Stimulated activated naive CD4-positive, alpha-beta T cell (primary cell): Measurements from ENCODE around the gene IER5L.

Experiments
- DNase-seq, 6 experiments: peaks; one replicate each; lab custom pipeline; 2025; lab: John Stamatoyannopoulos, UW

Gene IER5L

DNA sequence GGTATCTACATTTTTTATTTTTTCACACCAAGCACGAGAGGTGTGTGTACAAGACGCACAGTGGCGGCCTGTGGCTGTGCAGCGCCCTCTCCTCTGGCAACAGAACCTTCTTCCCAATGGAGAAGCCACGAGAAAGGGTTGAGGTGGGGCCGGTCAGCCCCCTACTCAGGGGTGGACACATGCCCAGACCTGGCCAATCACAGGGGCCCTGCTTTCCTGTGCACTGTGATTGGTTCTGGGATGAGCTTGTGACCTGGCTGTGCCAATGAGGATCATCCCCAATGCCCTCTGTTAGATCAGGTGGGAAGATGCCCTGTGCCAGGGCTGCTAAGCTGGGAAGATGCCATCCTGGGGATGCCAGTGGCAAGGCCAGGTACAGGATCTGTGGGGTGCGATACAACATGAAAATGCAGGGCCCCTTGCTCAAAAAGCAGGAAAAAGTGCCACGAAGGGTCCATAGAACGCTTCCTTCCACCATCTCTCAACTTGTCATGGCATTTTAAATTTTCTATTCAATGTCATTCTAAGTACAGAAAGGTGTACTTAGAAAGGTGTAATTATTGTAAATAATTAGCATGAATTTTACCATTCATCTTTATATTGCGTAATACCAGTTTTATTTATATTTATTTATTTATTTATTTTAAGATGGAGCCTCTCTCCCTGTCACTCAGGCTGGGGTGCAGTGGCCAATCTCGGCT is 15.4 kb downstream of the IER5L start:
- no peak for DNase-seq

- no peak for DNase-seq
Measured at GRCh38 chr9:129161534-129161837, 16.6 kb downstream of the IER5L start.

- DNase-seq, result no peak
Measured at GRCh38 chr9:129160712-129161533, 17.1 kb downstream of the IER5L start.

- DNase-seq, result no peak
Measured at GRCh38 chr9:129156163-129156562, 21.9 kb downstream of the IER5L start.

DNA sequence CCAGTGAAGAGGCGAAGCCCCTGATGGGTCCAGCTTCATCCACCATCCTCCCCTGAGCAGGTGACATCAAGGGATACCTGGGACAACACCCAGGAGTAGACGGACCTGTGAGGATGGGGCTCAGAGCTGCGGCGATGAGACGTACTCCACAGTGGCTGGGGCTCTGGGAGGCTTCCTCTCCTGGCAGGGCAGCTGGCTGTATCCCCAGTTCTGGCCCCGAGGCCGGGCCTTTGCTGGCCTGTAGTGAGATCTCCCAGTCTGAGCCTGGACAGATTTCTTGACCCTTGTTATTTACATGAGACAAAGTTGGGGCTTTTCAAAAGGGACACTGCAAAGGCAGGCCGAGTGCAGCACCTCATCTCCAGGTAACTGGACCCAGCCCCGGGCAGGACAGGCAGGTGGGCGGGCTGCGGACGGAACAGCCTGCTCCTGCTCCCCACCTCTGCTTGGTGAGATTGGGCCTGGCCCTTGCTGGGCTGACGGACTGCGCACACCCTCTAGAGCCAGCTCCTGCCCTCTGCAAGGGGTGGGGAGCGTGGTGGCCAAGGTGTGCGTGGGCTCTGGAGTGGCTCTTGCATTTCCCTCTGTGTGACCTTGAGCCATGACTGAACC is 23.1 kb downstream of the IER5L start:
- DNase-seq, result no peak

DNA sequence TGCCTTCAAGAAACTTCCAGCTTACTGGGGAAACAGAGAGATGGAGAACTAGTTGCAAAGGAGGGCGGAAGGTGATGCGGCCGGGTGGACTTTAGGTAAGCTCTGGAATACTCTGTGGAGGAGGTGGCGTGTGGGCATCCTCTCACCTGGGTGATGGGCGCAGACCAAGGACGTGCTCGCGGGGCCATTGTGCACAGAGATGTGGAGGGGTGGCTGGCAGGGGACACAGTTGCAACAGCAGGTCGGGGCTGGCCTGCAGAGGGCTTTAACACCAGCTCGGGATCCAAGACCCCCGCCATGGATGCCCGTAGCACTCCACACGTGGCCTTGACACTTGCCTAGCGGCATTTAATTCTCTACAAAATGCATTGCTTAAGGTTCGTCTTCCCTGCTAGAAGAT is 26.6 kb downstream of the IER5L start:
- DNase-seq, result no peak

- no peak for DNase-seq
Measured at GRCh38 chr9:129150672-129151211, 27.3 kb downstream of the IER5L start.

DNA sequence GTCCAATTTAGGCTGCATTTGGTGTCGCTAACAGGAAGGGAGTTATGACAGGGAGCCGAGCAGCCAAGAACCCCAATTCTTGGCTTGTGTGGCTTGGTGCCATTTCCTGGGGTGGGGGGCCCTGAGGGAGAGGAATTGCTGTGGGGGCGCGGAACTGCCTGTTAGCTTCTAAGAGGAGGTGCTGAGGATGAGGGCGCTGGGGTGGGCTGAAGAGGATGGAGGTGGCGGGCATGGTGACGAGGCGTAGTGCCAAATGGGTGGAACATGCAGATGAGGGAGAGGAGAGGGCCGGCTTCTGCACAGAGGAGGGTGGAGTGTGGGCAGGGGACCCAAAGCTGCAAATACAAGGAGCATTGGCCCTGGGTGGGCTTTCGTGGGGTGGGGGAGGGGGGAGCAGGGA is 27.9 kb downstream of the IER5L start:
- no peak for DNase-seq

GRCh38 chr9:129149442-129149841 is 28.6 kb downstream of the IER5L start:
- no peak for DNase-seq

- no peak for DNase-seq
Measured at GRCh38 chr9:129148463-129149204, 29.4 kb downstream of the IER5L start.

DNA sequence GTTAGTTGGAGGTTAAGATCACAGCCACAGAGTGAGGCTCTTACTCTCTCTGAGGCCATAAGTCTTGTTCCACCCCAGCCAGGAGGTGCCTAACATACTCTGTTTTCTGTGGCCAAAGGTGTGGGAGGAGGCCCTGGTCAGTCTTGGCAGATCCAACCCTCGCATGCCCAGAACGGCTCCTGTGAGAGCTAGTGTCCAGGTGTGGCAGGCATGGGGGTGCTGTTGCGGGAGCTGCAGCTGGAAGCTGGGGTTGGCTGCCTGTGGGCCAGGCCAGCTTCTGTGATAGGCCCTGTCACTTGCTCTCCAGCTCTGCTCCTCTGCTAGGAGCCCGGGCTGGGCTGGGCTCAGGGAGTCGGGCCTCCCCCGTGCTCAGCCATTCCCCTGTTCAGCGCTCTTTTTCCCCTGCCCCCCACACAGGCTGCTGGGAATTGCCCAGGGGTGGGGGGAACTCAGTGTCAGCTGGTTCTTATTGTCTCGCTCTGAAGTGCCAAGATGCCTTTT is 31.6 kb downstream of the IER5L start:
- no peak for DNase-seq

- no peak for DNase-seq
Measured at GRCh38 chr9:129145841-129146292, 32.2 kb downstream of the IER5L start.

DNA sequence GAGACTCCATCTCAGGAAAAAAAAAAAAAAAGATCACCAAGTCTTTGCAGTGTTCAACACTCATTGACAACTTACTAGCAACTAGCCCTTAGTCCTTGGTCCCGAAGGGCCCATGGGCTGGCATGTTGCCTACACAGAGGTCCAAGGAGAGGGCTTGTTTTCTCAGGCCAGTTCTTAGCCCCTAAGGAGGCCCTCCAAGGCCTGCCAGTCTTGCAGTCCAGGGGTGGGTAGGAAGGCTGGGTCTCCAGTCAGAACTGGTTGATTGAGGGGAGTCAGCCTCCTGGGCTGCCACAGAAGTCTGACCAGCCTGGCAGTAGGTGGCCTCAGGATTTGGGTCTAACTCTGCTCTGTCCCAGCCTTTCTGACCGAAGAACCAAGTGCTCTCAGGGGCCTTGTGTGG is 32.7 kb downstream of the IER5L start:
- no peak for DNase-seq

DNA sequence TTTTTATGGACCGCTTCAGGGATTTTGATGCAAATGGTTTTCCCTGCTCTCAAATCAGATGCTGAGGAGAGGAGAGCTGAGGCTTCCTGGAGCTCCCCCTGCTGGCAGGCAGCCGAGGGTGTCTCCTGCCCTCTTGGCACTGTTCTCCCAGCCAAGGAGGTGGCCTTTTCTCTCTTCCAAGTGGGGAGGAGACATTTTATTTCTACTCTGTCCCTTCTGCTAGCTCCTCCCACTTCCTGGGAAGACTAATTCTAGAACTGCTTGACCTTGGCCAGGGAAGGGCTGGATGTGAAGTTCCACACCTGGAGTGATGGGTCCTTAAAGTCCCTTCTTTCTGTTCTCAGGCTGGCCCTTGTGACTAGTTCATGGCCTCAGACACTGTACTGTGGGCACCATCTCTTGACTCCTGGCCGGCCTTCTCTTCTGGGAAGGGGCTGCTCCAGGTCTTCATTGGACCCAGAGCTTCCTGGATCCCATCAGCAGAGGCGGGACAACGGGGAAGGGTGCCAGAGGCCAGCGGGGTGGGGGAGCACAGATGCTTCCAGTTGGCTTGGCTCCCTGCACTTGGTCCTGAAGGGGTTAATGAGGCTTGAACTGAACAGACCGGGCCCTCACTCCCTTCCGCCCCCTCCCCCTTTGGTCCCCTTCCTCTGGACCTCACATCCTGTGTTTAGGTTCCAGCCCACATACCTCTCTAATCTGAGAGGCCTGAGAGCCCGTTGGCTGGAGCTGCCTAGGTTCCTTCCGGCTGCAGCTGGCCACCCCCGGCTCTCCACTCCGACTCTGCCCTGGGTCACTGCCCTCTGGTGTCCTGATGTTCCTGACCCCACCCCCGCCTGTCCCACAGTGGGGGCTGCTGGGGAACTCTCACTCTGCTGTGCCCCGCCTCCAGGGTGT is 34.8 kb downstream of the IER5L start:
- DNase-seq, result peak; percentile 34 to 73 (median 58)

DNA sequence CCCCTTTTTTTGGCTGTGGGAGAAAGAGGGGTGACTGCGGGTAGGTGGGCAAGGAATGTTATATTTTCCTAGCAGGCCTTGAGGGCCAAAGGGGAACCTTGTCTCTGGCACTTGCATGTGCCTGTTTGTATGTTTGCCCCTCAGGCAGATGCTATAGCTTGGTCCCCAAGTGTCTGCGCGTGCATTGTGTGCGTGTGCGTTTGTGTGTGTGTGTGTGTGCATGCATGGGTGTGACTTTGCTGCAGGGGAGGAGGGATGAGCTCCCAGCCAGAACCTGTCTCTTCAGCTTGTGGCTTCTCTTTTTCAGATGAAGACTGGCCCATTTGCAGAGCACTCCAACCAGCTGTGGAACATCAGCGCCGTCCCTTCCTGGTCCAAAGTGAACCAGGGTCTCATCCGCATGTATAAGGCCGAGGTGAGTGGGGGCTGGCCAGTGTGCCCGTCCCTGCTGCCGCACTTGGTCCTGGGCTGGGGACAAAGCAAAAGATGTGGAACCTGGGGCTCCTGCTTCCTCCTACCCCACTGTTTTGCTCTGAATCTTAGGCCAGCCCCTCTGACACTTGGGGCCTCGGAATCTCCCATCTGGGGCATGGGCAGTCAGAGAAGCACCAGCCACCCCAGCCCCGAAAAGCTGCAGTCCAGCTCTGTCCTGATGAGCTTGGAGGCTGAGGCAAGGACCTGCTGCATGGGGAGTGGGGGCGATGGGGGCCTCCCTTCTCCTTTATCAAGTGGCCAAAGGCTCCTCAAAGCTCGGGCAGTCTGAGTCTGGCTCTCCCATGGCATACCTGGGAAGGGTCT is 35.7 kb downstream of the IER5L start:
- no peak for DNase-seq

DNA sequence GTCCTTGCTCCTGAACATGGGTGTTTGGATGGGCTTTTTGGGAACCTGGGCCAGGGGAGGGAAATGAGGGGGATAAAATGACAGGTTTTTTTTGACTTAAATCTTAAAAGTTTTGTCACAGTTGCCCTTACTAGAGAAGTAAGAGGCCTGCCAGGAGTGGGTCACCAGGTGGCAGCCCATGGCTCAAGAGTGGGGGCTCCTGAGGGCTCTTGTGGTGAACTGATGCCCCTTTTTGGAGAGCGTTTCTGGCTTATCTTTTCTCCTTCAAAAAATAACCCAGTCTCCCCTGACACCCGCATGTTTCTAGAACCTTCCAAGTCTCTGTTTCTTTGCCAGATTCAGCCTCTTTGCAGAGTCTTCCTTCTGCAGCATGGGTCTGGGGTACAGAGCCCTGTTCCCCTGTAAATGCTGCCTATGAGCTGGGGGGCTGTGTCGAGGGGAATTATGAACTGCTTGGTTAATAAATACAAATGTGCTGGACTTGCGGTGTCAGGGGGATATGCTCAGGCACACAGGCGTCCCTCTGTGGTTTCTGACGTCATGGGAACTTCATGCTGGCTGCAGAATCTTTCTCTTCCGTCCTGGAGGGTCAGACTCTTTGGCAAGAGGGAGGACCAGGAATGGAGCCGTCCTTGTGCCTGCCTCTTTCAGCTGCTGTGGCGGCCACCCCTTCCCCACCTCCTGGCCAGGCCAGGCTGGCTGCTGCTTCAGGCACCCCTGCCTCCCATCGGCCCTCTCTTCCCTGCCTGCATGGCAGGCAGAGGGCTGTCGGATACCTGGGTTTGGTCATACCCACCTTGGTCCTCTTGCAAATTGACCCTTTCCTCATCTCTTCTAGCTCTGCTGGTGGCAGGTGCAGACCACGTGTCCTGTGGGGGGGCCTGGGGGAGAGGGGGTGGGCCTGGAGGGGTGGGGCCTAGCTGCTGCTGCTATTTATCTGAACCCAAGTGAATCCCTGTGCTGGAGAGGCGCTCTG is 36.7 kb downstream of the IER5L start:
- DNase-seq, result peak in 1 of 6 experiments; percentile 17

- DNase-seq, result peak in 1 of 6 experiments; percentile 29
Measured at GRCh38 chr9:129140397-129141065, 37.5 kb downstream of the IER5L start.

GRCh38 chr9:129139993-129140396 is 38.1 kb downstream of the IER5L start:
- peak; percentile 55 to 69 (median 64) for DNase-seq
